Renal cortex interstitium (tissue), 11 donors: ENCODE results near the gene TRAPPC2L. TPM values are rescaled to one million over a fixed set of nuclear protein-coding genes. Genes with fewer than 3 reads are reported as not detected.

Experiments
- DNase-seq, 11 donors: peaks; one replicate each; pipeline ENCODE4 v3.0.0-alpha.2; 2013; ENCODE audit warnings: low read depth in 9 of 11, low spot score in 4 of 11; ENCODE audit errors: extremely low read depth in 1 of 11
- polyA plus RNA-seq, 3 donors: library from polyadenylated mRNA; unstranded; fragments of 120-200 nt; gene quantifications; one replicate each; pipeline ENCODE4 v1.2.1, GENCODE V29; 2013; ENCODE audit not compliant: insufficient read length in 3 of 3

Gene TRAPPC2L
- polyA plus RNA-seq, 3 donors = 63.0 to 85.3 (median 76.6) TPM

DNA sequence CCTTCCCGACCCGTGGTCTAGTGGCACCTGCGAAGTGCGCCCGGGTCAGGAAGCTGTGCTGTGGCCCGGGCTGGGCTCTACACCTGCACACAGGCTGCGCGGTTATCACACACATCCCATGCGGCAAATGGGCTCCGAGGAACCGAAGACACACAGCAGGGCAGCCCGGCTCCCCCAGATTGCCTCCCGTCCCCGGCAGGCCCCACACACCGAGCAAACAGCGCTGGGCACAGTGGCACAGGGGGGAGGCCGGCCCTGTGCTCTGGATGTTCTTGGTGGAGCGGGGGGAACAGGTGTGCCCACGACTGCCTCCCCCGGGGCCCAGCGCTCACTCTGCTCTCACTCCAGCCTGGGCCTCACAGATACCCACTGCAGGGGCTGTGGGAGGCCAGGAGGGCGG is 38.4 kb downstream of the TRAPPC2L start:
- no peak for DNase-seq

DNA sequence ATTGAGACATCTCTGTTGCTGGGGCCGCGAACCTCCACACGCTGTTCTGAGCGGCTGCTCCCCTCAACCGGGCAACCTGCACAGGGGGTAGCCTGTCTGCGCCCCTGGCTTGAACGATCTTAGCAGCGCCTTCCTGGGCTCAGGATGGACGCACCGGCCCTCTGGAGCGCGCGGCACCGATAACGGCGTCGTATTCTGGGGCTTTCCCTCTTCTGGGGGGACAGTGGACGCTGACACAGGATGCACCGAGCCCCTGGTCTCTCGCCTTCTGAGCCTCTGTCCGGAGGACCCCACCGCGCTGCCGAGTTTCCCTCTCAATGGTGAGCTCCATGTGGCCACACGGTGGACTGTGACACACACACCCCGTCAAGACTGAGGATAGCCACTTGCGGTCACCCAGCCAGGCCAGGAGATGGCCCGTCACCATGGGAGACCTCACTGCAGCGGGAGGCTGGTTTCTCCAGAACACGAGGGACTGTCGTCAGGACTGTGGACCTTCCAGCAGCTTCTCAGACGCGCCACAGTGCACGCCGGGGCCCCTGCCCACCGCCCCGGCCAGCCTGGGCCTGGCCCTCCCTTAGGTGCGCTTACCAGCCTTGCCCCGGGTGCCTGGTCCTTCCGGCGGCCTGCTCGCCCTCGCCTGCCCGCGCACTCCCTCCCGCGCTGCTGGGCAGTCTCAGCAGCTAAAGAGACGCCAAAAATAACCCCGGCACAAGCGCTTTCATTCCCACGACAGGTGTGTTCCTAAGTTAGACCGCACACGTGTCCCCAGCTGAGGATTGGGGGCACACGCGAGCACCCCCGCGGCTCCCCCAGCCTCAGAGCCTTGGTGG is 39.5 kb downstream of the TRAPPC2L start:
- no peak for DNase-seq

DNA sequence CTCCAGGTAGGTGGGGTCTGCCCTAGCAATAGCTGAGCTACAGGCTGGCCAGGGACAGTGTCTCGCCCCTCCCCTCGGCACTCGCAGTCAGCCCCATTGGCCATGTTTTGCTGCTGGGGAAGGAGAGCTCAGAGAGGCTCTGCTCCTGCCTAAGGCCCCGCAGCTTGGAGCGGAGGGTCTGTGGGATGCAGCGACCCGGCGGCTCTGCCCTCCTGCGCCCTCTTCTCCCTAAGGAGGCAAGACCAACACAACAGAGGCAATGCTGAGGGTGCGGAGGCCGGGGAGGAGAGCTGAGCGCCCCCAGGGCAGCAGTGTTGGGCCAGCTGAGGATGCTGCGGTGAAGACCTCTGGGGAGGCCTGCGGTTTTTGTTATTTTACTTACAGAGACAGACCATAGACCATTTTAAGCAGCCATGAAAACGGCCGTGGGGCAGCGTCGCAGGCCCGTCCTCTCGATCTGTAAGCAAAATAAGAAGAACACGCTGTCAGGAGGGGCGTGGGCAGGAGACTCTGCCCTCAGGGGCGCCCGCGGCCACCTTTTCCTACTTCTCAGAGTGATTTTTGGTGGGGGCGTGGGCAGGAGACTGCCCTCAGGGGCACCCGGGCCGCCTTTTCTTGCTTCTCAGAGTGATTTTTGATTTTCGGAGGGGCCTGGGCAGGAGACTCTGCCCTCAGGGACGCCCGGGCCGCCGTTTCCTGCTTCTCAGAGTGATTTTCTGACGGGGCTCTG is 40.9 kb downstream of the TRAPPC2L start:
- no peak for DNase-seq

DNA sequence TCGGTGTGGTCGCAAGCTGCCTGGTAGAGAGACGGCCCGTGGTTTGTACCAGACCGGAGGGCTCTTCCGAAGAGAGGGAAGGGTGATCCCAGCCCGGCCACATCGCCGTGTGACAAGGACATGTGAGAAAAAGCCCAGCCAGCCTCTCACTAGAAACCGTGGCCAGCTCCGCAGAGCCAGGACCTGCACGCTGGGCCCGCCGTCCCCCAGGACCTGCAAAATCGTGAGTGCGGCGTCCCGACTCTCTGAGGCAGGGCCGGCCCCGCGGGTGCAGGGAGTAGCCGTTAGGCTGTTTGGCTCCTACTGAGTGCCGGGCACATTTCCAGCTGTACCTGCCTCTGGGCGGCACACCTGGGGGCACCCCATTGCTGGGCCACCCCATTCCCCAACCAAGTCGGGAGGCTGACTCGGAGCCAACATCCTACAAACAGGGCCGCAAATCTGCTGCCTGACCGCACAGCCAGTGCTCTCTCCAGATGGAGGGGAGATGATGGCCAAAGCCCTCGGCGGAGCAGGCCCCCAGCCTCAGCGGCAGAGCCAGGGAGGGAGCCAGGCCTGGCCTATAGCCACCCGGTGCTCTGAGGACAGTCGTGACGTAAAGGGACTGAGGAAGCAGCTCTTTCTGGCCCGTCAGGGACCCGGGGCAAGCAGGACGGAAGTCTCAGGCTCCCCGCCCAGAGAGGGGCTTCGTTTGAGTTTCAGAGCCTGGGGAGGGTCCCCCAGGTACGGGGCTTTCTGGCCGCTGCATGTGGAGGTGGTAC is 43.2 kb downstream of the TRAPPC2L start:
- DNase-seq = no peak

DNA sequence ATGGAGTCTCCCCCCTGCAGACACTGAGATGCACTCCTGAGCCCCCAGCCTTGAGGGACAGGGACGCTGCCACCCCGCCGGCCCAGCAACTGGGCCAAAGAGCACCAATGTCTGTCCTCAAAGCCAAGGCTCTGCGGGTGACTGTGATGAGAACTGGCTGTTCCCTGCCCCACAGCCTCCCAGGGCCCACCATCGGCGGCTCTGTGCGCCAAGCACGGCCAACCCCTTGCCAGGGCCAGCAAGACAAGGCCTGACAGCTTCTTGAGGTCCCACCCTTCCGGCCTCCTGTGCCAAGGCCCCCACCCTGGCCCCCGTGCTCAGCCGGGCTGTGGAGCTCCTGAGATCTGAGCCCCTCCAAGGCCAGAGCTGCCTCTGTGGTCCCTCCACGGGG is 43.7 kb downstream of the TRAPPC2L start:
- no peak for DNase-seq

DNA sequence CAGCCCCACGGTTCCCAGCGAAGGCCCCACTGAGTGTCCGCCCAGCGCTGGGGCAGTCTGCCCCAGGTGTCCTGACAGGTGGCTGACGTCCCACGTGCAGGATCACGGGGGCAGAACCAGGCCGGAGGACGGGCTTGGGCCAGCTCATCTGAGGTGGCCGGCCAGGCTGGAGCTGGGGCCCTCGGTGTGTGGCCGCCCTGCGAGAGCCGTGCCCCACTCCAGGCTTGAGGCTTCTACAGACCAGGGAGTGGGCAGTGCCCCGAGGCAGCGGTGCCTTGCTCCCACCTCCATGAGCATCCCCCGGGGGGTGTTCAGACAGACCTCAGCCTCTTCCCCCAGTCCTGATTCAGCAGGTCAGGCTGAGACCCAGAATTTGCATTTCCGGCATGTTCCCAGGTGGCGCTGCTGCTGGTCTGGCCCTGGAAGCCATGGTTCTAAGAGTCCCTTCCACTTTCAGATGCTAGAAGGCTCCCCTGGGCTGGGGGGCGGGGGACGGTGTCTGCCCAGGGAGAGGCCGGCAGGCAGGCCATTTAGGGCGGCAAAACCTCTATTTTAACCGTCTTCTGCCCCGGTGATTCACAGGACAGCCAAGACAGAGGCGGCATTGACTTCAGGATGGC is 44.9 kb downstream of the TRAPPC2L start:
- no peak for DNase-seq

DNA sequence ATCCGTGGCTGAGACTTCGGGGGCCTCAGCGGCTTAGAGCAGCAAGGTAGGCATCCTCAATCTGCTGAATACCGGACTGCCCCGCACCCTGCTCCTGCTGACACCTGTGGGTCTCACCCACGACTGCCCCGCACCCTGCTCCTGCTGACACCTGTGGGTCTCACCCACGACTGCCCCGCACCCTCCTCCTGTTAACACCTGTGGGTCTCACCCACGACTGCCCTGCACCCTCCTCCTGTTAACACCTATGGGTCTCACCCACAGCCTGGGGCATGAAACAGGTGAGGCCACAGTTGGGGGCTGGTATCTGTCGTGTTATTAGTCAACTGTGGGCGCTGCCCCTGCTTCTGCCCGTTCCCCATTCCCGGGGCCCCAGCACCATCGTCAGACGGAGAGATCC is 45.8 kb downstream of the TRAPPC2L start:
- no peak for DNase-seq

DNA sequence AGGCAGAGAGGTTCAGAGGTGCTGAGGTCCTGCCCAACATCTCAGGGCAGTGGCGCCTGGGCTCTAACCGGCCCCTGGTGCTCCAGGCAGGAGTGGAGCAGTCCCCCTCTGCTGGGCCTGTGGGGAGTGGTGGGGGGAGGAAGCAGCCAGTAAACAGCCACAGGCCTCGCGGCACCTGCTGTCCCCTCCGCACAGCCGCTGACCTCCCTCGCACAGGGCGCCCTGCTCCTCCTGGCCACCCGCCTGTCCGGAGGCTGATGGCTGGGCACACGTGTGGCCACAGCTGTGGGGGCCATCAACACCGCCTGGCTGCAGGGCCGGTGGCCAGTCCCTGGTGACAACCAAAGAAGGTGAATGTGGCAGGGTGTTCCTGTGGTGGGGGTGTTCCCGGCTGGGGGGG is 46.3 kb downstream of the TRAPPC2L start:
- no peak for DNase-seq

DNA sequence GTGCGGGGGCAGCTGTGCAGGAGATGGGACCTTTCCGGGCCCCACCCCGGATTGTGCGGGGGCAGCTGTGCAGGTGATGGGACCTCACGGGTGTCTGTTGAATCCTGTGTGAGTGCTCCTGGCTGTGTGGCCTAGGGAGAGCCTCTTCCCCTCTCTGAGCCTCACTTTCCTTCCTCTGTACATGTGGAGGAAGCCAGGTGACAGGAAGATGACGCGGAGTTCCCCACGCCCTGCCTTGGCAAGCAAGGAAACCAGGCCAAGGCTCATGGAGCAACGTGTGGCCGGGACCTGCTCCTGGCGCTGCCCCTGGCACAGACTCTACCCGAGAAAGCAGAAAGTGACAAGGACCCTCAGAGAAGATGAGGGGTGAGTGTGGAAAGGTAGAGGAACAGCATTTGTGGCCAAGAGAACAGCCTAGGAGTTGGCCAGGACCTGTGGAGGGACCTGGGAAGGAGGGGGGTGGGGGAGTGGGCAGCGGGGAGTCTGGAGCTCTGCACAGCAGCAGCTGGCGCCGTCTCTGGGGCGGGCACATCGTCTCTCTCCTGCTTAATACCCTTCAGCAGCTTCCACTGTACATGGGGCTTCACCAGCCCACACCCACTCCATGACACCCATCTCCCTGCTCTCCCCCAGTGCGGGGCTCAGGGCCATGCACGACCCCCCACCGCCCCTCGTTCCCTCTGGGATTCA is 47.9 kb downstream of the TRAPPC2L start:
- DNase-seq = no peak

DNA sequence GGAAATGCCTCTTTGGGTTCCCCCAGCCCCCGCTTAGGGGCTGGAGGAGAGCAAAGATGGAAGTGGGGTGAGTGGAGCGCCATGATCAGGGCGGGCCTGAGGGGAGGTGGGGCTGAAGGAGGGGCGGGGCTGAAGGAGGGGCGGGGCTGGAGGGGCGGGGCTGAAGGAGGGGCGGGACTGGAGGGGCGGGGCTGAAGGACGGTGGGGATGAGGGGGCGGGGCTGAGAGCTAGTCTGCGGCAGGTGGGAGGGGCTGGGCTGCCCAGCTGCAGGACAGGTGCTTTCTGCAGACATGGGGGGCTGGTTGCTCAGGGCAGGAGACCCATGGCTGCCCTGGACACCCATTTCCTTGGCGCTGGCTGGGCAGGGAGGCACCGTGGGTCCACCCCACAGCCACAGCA is 48.6 kb downstream of the TRAPPC2L start:
- no peak for DNase-seq

DNA sequence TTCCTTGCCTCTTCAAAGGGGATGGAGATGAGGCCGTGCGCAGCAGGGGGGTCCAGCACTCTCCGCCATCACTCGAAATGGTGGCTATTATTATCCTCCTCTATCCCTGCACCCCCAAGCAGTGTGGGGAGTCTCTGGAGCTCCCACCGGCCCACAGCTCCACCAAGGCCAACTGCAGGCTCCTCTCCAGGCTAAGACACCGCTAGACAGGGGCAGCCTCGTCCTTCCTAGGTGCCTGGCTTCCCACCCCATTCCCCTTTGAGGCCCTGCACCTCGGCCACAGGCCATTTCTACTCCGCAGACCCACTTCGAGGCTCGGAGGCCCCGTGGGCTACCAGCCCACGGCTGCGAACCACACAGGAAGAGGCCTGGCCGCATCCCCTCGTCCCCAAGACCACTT is 49.1 kb downstream of the TRAPPC2L start:
- DNase-seq = no peak

DNA sequence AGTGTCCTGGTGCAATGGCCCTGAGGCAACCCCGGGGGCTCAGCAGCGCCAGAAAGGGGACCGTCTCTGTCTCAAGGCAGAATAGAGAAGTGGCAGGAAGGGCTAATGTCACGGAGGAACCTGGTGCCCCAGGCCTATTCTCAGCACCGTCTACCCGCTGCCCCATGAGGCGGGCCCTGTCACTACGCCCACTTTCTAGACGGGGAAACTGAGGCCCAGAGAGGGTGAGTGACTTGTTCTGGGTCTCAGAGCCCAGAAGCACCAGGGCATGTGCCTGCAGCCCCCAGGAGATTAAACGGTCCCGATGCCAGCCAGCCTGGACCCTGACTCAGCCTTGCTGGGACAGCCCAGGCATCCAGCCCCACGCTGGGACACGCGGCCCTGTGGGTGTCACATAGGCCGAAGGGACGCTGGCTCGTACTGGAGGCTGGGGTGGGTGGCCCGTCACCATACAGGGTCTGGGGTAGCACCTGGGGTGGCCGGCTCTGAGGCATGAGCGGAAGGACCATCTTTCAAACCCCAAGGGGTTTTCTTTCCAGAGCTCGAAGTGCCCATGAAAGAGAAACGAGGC is 49.7 kb downstream of the TRAPPC2L start:
- DNase-seq = no peak

DNA sequence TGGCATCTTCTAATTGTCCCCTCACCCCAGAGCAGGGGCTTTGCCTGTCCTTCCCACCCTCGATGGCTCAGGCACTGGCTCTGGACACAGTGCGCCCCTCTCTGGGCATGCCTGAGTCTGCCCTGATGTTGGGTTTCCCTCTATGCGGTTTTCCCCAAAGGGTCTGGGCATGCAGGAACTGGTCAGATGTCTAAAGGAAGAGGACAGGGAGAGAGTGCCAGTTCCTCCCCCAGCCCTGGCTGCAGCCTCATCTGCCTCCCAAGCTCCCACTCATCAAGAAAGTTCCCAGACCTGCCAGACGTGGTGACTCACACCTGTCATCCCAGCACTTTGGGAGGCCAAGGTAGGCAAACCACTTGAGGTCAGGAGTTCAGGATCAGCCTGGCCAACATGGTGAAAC is 50.8 kb downstream of the TRAPPC2L start:
- DNase-seq = no peak

DNA sequence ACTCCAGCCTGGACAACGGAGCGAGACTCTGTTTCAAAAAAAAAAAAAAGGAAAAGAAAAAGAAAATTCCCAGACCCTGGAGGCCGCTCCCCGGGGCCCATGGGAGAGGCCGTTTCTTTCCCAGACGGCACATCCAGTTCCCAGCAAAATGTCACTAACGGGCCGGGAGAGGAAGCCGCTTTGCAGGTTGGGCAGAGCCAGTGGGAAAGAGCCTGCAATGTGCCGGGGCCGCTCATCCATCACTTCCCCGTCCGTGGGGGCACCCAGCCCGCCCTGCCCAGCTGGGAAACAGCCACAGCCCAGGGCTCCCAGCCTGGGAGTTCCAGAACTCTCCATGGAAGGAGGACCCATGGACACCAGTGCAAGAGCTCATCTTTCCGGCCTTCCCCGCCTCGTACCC is 51.4 kb downstream of the TRAPPC2L start:
- no peak for DNase-seq

DNA sequence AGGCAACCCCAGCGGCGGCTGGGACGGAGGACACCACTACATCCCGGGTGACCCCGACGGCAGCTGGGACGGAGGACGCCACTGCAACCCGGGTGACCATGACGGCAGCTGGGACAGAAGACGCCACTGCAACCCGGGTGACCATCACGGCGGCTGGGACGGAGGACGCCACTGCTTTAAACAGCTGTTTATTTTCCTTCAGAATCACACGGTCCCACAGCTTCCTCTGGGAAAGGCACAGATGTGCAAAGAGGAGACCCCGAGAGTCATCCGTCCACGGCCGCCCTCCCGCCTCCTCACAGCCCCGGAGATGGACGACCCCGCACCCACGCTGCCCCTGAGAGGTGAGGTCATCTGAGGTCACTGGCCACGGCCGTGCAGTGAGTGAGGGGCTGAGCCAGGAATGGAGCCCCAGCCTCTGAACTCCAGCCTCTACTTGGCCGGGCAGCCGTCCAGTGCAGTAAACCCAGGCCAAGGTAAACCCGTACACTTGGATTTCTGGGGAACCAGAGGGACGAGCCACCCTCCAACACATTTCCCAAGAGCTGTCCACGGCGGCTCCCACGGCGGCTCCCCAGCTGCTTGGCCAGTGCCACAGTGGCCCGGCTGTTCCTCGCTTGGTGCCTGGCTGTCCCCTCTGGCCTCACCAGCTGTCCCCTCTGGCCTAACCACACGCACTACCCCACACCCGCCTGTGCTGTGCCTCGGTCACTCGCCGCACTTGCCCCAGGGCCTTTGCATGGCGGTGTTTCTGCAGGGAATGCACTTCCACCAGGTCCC is 52.7 kb downstream of the TRAPPC2L start:
- DNase-seq = no peak

DNA sequence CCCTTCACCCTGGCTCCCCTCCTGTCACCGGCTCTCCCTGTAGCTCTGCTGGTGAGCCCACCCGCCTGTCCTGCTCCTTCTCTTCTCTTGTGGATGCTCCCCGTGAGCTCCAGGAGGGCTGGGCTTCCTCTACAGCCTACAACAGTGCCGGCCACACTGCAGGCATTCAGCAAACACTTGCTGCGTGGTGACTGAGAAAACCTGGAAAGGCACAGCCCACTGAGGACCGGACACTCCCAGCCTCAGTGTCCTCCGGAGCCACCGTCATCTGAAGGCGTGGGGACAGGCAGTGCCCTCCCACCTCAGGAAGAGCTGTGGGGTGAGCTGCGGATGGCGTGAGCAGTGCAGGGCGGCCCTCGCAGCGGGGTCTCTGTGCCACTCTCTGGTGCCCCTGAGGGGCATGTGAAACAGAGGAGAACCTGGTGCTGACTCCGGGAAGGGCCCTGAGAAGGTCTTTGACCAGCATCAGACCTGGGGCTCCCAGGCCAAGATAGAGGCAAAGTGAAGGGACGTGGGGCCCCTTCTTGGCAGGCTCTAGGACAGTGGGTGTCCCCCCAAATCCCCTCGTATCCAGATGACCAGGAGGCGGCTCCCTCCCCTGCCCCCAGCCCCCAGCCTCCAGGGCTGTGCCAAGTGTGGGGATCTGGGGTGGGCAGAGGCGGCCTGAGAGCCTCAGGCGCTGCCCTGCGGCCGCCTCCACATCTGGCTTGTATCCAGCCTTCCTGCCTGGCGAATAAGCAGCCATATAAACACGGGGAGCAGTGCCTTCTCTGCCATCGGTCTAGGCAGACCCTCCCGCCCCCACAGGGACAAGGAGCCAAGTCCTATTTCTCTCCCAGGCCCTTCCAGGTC is 53.6 kb downstream of the TRAPPC2L start:
- no peak for DNase-seq
